Testis (tissue), 3 donors: ENCODE data around the gene ERCC3. TPM values are rescaled to one million over a fixed set of nuclear protein-coding genes. Genes with fewer than 3 reads are reported as not detected.

ENCODE experiments used
- DNase-seq: peaks from one replicate; pipeline ENCODE4 v3.0.0-alpha.2; 2019
- H3K27ac ChIP-seq, 2 donors: fragments of 200-600 bp; sonication (generic); one replicate each; pipeline ENCODE4 v1.5.1; 2019
- H3K27me3 ChIP-seq: fragments of 200-600 bp; sonication (generic); one replicate; pipeline ENCODE4 v1.5.1; 2019
- H3K36me3 ChIP-seq: fragments of 200-600 bp; sonication (generic); one replicate; pipeline ENCODE4 v1.5.1; 2017; ENCODE audit warnings: low read depth; ENCODE audit errors: missing control alignments
- H3K4me1 ChIP-seq: fragments of 200-600 bp; sonication (generic); one replicate; pipeline ENCODE4 v1.5.1; 2019
- H3K4me3 ChIP-seq, 2 donors: fragments of 200-600 bp; sonication (generic); one replicate each; pipeline ENCODE4 v1.5.1; 2017 to 2019
- H3K9me3 ChIP-seq: fragments of 200-600 bp; sonication (generic); one replicate; pipeline ENCODE4 v1.5.1; 2017
- POLR2A ChIP-seq: fragments of 450-650 bp; IDR thresholded peaks from one replicate; pipeline ENCODE4 v1.6.1; 2017; ENCODE audit warnings: antibody characterized with exemption, mild to moderate bottlenecking, moderate library complexity
- WGBS, 2 donors: methylation state at CpG; one replicate each; pipeline ENCODE4 v1.1.5; 2018; 5-methylcytosine and 5-hydroxymethylcytosine counted together
- intact Hi-C: fragments of 100-400 bp; cut with DNase I; formaldehyde crosslinking; loops from one replicate; pipeline ENCODE4 v1.15.1; 2023; ENCODE audit warnings: low total_unique reads
- polyA plus RNA-seq: library from polyadenylated mRNA; stranded (reverse); fragments of 350-450 nt; fragmentation: Illumina TruSeq; extraction: RNeasy Lipid Tissue Mini Kit (QIAGEN cat#74804); gene quantifications from one replicate; pipeline ENCODE4 v1.2.3, GENCODE V29; 2014; ENCODE audit warnings: low read depth, low replicate concordance; ENCODE audit not compliant: insufficient read depth
- total RNA-seq, 2 donors: library from RNA; depleted of rRNA; stranded (reverse); fragments of >200 nt; gene quantifications; one replicate each; pipeline ENCODE4 v1.2.3, GENCODE V29; 2016
- TF ChIP-seq, protein P1 (sequence below), 3 experiments: fragments of 450-650 bp in 2 of 3; fragments of 200-600 bp in 1 of 3; sonication (generic) in 1 of 3; IDR thresholded peaks; one replicate each; pipeline ENCODE4 v1.5.1; 2016 to 2019; ENCODE audit warnings: antibody characterized with exemption in 3 of 3, mild to moderate bottlenecking in 2 of 3, moderate library complexity in 1 of 3

The ERCC3 gene
- total and polyA plus RNA-seq, 3 donors from 2014 or later = 78.2 to 87.5 (median 81.2) TPM

DNA sequence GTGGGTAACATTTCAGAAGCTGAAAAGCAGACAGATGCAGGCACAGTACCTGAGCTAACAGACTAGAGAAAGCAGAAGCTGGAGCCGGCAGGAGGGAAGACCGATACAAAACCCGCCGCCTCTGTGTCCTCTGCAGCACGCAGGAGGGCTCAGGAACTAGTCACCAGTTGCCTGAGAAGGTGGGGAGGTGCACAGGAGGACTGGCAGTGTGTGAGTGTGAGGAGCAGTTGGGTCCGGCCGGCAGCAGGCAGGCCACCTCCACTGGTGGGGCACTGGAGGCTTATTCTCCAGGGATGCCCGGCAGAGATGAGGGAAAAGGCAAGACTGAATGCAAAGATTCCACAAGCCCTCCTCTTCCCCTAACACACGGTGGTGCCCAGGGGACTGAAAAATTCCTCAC, 18.2 kb downstream of the ERCC3 start:
- intact Hi-C loops = no loop called here
- Histone ChIP-seq H3K4me3 (no peak overlapping the region), H3K9me3 (no peaks in the 10 kb centered on the region), H3K27me3 (no peaks in the 10 kb centered on the region), H3K4me1 (no peaks in the 10 kb centered on the region), H3K36me3 (no peaks in the 10 kb centered on the region), H3K27ac (no peak overlapping the region)
- TF ChIP-seq, protein P1, sequence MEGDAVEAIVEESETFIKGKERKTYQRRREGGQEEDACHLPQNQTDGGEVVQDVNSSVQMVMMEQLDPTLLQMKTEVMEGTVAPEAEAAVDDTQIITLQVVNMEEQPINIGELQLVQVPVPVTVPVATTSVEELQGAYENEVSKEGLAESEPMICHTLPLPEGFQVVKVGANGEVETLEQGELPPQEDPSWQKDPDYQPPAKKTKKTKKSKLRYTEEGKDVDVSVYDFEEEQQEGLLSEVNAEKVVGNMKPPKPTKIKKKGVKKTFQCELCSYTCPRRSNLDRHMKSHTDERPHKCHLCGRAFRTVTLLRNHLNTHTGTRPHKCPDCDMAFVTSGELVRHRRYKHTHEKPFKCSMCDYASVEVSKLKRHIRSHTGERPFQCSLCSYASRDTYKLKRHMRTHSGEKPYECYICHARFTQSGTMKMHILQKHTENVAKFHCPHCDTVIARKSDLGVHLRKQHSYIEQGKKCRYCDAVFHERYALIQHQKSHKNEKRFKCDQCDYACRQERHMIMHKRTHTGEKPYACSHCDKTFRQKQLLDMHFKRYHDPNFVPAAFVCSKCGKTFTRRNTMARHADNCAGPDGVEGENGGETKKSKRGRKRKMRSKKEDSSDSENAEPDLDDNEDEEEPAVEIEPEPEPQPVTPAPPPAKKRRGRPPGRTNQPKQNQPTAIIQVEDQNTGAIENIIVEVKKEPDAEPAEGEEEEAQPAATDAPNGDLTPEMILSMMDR (IDR thresholded peaks at IDR 0.05) = no peak
- no peak for TF ChIP-seq POLR2A
- 93 to 95% methylated on average over 9 of the region's 9 CpGs for WGBS, 2 donors
- DNase-seq = no peak

- 86 to 87% methylated on average over 3 of the region's 3 CpGs for WGBS, 2 donors
- H3K4me1 ChIP-seq = no peaks in the 10 kb centered on the region
- intact Hi-C loops = no loop called here
- H3K27ac ChIP-seq = no peak overlapping the region
- H3K4me3 ChIP-seq = no peak overlapping the region
- DNase-seq = no peak
- H3K27me3 ChIP-seq = no peaks in the 10 kb centered on the region
- TF ChIP-seq POLR2A = no peak
- TF ChIP-seq, protein P1 (IDR thresholded peaks at IDR 0.05) = no peak
- no peaks in the 10 kb centered on the region for H3K36me3 ChIP-seq
- H3K9me3 ChIP-seq = no peaks in the 10 kb centered on the region
Observed at GRCh38 chr2:127275356-127275755, 18.6 kb downstream of the ERCC3 start.

DNA sequence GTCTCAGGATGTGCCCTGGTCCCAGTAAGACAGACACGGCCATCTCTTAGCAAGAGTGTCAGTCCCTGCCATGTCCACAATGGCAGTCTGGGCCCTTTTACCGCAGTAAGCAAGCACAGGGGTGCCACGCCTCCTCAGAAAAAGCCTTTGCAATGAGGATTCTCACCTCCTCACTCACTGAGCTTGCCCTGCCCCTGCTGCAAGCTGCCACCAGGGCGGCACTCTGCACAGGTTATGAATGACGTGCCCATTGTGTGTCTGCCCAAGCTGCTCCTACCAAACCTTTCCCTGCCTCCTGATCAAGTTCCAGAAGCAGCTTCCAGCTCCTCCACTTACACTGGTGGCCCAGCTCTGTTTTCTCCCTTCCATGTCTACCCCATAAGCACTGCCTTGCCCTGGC, 23.3 kb downstream of the ERCC3 start:
- H3K4me1 ChIP-seq = no peaks in the 10 kb centered on the region
- H3K9me3 ChIP-seq = no peaks in the 10 kb centered on the region
- no peaks in the 10 kb centered on the region for H3K27me3 ChIP-seq
- no peak overlapping the region for H3K4me3 ChIP-seq
- no peaks in the 10 kb centered on the region for H3K36me3 ChIP-seq
- DNase-seq = no peak
- WGBS, 2 donors = 100% methylated on average over 5 of the region's 5 CpGs
- H3K27ac ChIP-seq = no peak overlapping the region
- intact Hi-C loops = no loop called here
- TF ChIP-seq, protein P1 (IDR thresholded peaks at IDR 0.05) = no peak
- TF ChIP-seq POLR2A = no peak

GRCh38 chr2:127261804-127262406, 32.0 kb downstream of the ERCC3 start:
- no peak overlapping the region for H3K4me3 ChIP-seq
- DNase-seq = no peak
- WGBS, 2 donors = 90 to 91% methylated on average over 8 of the region's 8 CpGs
- H3K27ac ChIP-seq = no peak overlapping the region
- no peaks in the 10 kb centered on the region for H3K27me3 ChIP-seq
- intact Hi-C loops = no loop called here
- H3K4me1 ChIP-seq = no peaks in the 10 kb centered on the region
- H3K36me3 ChIP-seq = no peaks in the 10 kb centered on the region
- H3K9me3 ChIP-seq = no peaks in the 10 kb centered on the region
- TF ChIP-seq, protein P1 (IDR thresholded peaks at IDR 0.05) = no peak
- no peak for TF ChIP-seq POLR2A

DNA sequence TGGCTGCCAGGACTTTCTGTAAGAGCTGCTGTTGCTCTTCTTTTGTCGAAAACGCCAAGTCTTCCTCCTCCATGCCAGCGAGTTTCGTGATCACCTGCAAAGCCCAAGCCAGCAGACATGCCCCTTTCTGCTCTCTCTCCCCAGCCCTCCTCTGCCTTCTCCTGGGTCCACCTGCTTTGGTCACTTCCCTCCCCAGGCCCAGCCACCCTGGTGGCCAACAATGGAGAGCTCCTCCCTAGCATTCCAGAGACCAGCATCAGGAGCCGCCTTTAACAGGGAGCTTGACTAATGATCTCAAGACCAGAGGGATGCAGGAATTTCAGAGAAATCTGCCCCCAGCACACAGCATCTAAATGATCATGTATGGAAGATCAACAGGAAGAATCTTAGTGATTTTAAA, 34.6 kb downstream of the ERCC3 start:
- no peak overlapping the region for H3K4me3 ChIP-seq
- H3K9me3 ChIP-seq = no peaks in the 10 kb centered on the region
- no peaks in the 10 kb centered on the region for H3K36me3 ChIP-seq
- intact Hi-C loops = no loop called here
- H3K27me3 ChIP-seq = no peaks in the 10 kb centered on the region
- TF ChIP-seq, protein P1 (IDR thresholded peaks at IDR 0.05) = no peak
- TF ChIP-seq POLR2A = no peak
- H3K27ac ChIP-seq = no peak overlapping the region
- no peak for DNase-seq
- H3K4me1 ChIP-seq = no peaks in the 10 kb centered on the region
- WGBS, 2 donors = 94 to 97% methylated on average over 5 of the region's 5 CpGs
